IMR-90 (cell line): ENCODE results near the gene ZNF335. TPM values are rescaled to one million over a fixed set of nuclear protein-coding genes. Genes with fewer than 3 reads are reported as not detected.

Experiments used
- ATAC-seq: fragments of 200-7000 bp; cut with Tn5 transposase; 2 replicates; pipeline ENCODE4 v1.9.1; 2020; ENCODE audit warnings: low read depth, mild to moderate bottlenecking, moderate library complexity
- BruUV-seq: library from RNA; stranded (reverse); fragments of 400-500 nt; replicated peaks from 2 replicates; lab custom pipeline; 2021; lab: Mats Ljungman, UMichigan
- CTCF ChIA-PET: fragments of 300-600 bp; formaldehyde crosslinking; extraction: SDS; loops from one replicate; lab custom pipeline; 2021; ENCODE audit warnings: antibody characterized with exemption; lab: Yijun Ruan, JAX
- POLR2A ChIA-PET: fragments of 300-600 bp; sonication (Branson Sonifier 250); formaldehyde crosslinking; loops from one replicate; lab custom pipeline; 2022; ENCODE audit warnings: antibody characterized with exemption; ENCODE audit not compliant: unreplicated experiment; lab: Charles Lee
- DNase-seq: peaks from one replicate; pipeline ENCODE4 v3.0.0; 2013
- H2AFZ ChIP-seq: replicated peaks from 2 replicates; pipeline ENCODE3; 2013; ENCODE audit warnings: low read length, mild to moderate bottlenecking; ENCODE audit not compliant: poor library complexity
- H2AK5ac ChIP-seq: 2 replicates; pipeline ENCODE4 v1.6.1; 2013; ENCODE audit warnings: low read depth, low read length, inconsistent platforms
- H2AK9ac ChIP-seq: replicated peaks from 2 replicates; pipeline ENCODE3; 2013; ENCODE audit warnings: mild to moderate bottlenecking, low read depth, low read length, moderate library complexity; ENCODE audit not compliant: poor library complexity
- H2BK120ac ChIP-seq: 2 replicates; pipeline ENCODE4 v1.6.1; 2013; ENCODE audit warnings: low read depth, low read length, inconsistent platforms
- H2BK15ac ChIP-seq: 3 replicates; pipeline ENCODE4 v1.6.1; 2013; ENCODE audit warnings: low read depth, low read length, inconsistent platforms
- H2BK20ac ChIP-seq: 2 replicates; pipeline ENCODE4 v1.6.1; 2013; ENCODE audit warnings: low read depth, mild to moderate bottlenecking, inconsistent platforms, low read length, moderate library complexity
- H2BK5ac ChIP-seq: 2 replicates; pipeline ENCODE4 v1.6.1; 2013; ENCODE audit warnings: mild to moderate bottlenecking, low read depth, low read length, inconsistent platforms; ENCODE audit not compliant: poor library complexity, severe bottlenecking
- H3K14ac ChIP-seq: replicated peaks from 2 replicates; pipeline ENCODE4 v1.6.1; 2013; ENCODE audit warnings: low read depth, low read length, inconsistent platforms
- H3K18ac ChIP-seq: 2 replicates; pipeline ENCODE4 v1.6.1; 2013; ENCODE audit warnings: low read depth, low read length, control low read depth
- H3K23ac ChIP-seq: 2 replicates; pipeline ENCODE4 v1.6.1; 2013; ENCODE audit warnings: low read depth, low read length, inconsistent platforms
- H3K27ac ChIP-seq: 2 replicates; pipeline ENCODE4 v1.5.1; 2013; ENCODE audit warnings: mild to moderate bottlenecking, control low read depth, low read length; ENCODE audit not compliant: insufficient read depth
- H3K27me3 ChIP-seq: 2 replicates; pipeline ENCODE4 v1.6.1; 2013; ENCODE audit warnings: low read length; ENCODE audit not compliant: control insufficient read depth, insufficient read depth
- H3K36me3 ChIP-seq: 2 replicates; pipeline ENCODE4 v1.6.1; 2013; ENCODE audit warnings: low read length, mixed read lengths; ENCODE audit not compliant: control insufficient read depth, insufficient read depth
- H3K4ac ChIP-seq: 2 replicates; pipeline ENCODE4 v1.6.1; 2013; ENCODE audit warnings: low read depth, low read length, inconsistent platforms
- H3K4me1 ChIP-seq: 2 replicates; pipeline ENCODE4 v1.6.1; 2013; ENCODE audit warnings: low read length, mixed read lengths; ENCODE audit not compliant: control insufficient read depth, insufficient read depth
- H3K4me2 ChIP-seq: 2 replicates; pipeline ENCODE4 v1.6.1; 2013; ENCODE audit warnings: low read depth, mild to moderate bottlenecking, control low read depth, low read length, moderate library complexity
- H3K4me3 ChIP-seq: 2 replicates; pipeline ENCODE4 v1.5.1; 2013; ENCODE audit warnings: low read depth, mild to moderate bottlenecking, control low read depth, low read length, moderate library complexity; ENCODE audit not compliant: insufficient read depth
- H3K56ac ChIP-seq: 2 replicates; pipeline ENCODE4 v1.6.1; 2013; ENCODE audit warnings: low read length, inconsistent platforms; ENCODE audit not compliant: insufficient read depth; ENCODE audit errors: extremely low read depth
- H3K79me1 ChIP-seq, 2 experiments: 2 replicates each; pipeline ENCODE4 v1.6.1; 2013; ENCODE audit warnings: low read length in 2 of 2, inconsistent platforms in 1 of 2, low read depth in 1 of 2
- H3K9ac ChIP-seq: 2 replicates; pipeline ENCODE4 v1.6.1; 2013; ENCODE audit warnings: low read depth, low read length, control low read depth
- H3K9me1 ChIP-seq: 2 replicates; pipeline ENCODE4 v1.6.1; 2013; ENCODE audit warnings: low read length, inconsistent platforms; ENCODE audit not compliant: insufficient read depth
- H3K9me3 ChIP-seq: 2 replicates; pipeline ENCODE4 v1.6.1; 2013; ENCODE audit warnings: low read length; ENCODE audit not compliant: control insufficient read depth, insufficient read depth
- H4K20me1 ChIP-seq: 2 replicates; pipeline ENCODE4 v1.6.1; 2013; ENCODE audit warnings: low read length, inconsistent platforms; ENCODE audit not compliant: insufficient read depth
- H4K5ac ChIP-seq: 2 replicates; pipeline ENCODE4 v1.6.1; 2013; ENCODE audit warnings: mild to moderate bottlenecking, low read depth, low read length, control low read depth
- H4K8ac ChIP-seq, 2 experiments: 2 replicates each; pipeline ENCODE4 v1.6.1; 2013; ENCODE audit warnings: low read depth in 2 of 2, low read length in 2 of 2, control low read depth in 1 of 2, inconsistent platforms in 1 of 2
- H4K91ac ChIP-seq: 2 replicates; pipeline ENCODE4 v1.6.1; 2013; ENCODE audit warnings: low read depth, low read length, inconsistent platforms; ENCODE audit not compliant: insufficient read depth
- BHLHE40 ChIP-seq: fragments of 150-350 bp; IDR thresholded peaks from 2 replicates; pipeline ENCODE4 v1.6.1; 2016; ENCODE audit warnings: mild to moderate bottlenecking, low read depth, low read length
- CEBPB ChIP-seq: IDR thresholded peaks from 2 replicates; pipeline ENCODE4 v1.6.1; 2012; ENCODE audit warnings: low read depth, low read length, improper control_type of control experiment
- CHD1 ChIP-seq: IDR thresholded peaks from 2 replicates; pipeline ENCODE4 v1.6.1; 2012; ENCODE audit warnings: low read depth, low read length, improper control_type of control experiment
- CTCF ChIP-seq: conservative IDR thresholded peaks from 2 replicates; pipeline ENCODE4 v1.5.1; 2012; ENCODE audit warnings: mild to moderate bottlenecking, low read depth, low read length, improper control_type of control experiment
- ELK1 ChIP-seq: fragments of 150-350 bp; IDR thresholded peaks from 2 replicates; pipeline ENCODE4 v1.6.1; 2016; ENCODE audit warnings: low read depth, mild to moderate bottlenecking, low read length, moderate library complexity, borderline replicate concordance
- FOS ChIP-seq: fragments of 150-350 bp; IDR thresholded peaks from 2 replicates; pipeline ENCODE4 v1.6.1; 2016; ENCODE audit warnings: low read depth, low read length
- MAFK ChIP-seq: IDR thresholded peaks from 2 replicates; pipeline ENCODE4 v1.6.1; 2012; ENCODE audit warnings: low read depth, low read length, improper control_type of control experiment
- MAZ ChIP-seq: IDR thresholded peaks from 2 replicates; pipeline ENCODE4 v1.6.1; 2012; ENCODE audit warnings: low read depth, mild to moderate bottlenecking, low read length, improper control_type of control experiment, moderate library complexity, borderline replicate concordance
- MXI1 ChIP-seq: IDR thresholded peaks from 2 replicates; pipeline ENCODE4 v1.6.1; 2012; ENCODE audit warnings: low read depth, mild to moderate bottlenecking, low read length, moderate library complexity, borderline replicate concordance
- NFE2L2 ChIP-seq: fragments of 150-350 bp; IDR thresholded peaks from 2 replicates; pipeline ENCODE4 v1.6.1; 2016; ENCODE audit warnings: low read depth, mild to moderate bottlenecking, low read length
- RAD21 ChIP-seq: IDR thresholded peaks from 2 replicates; pipeline ENCODE4 v1.6.1; 2012; ENCODE audit warnings: low read length, improper control_type of control experiment
- RFX5 ChIP-seq: IDR thresholded peaks from 2 replicates; pipeline ENCODE4 v1.8.0; 2012; ENCODE audit warnings: low read depth, mild to moderate bottlenecking, low read length, moderate library complexity
- SMC3 ChIP-seq: fragments of 150-350 bp; IDR thresholded peaks from 2 replicates; pipeline ENCODE4 v1.6.1; 2016; ENCODE audit warnings: low read depth, mild to moderate bottlenecking, antibody characterized with exemption, low read length, moderate library complexity
- WGBS, 2 experiments: methylation state at CpG; one replicate each; pipeline versions ENCODE4 v1.1.5 to v1.1.7; 2013; ENCODE audit warnings: missing lambda C conversion rate in 2 of 2; ENCODE audit not compliant: insufficient read length in 1 of 2; ENCODE audit errors: extremely low coverage in 2 of 2; 5-methylcytosine and 5-hydroxymethylcytosine counted together
- dilution Hi-C: fragments of 300-500 bp; cut with HindIII; formaldehyde crosslinking; loops from one replicate; pipeline ENCODE4 v1.14.3; 2018; ENCODE audit warnings: low sequenced_read_pairs; ENCODE audit not compliant: unreplicated experiment
- in situ Hi-C: fragments of 300-500 bp; cut with MboI; formaldehyde crosslinking; loops from 3 replicates; pipeline ENCODE4 v1.14.3; 2019; ENCODE audit warnings: low sequenced_read_pairs, inconsistent platforms, mixed read lengths
- intact Hi-C: fragments of 100-400 bp; cut with micrococcal nuclease; formaldehyde crosslinking; loops from 2 replicates; pipeline ENCODE4 v1.10.0; 2022
- polyA plus RNA-seq, 3 experiments: library from polyadenylated mRNA; depleted of rRNA; stranded (reverse); fragments of >200 nt; gene quantifications; 2 replicates each; pipeline ENCODE4 v1.2.3, GENCODE V29; 2012; ENCODE audit warnings: low replicate concordance in 1 of 3
- total RNA-seq: library from RNA; depleted of rRNA; stranded (reverse); fragments of >200 nt; gene quantifications from 2 replicates; pipeline ENCODE4 v1.2.3, GENCODE V29; 2012
- TF ChIP-seq, protein P1 (sequence below): fragments of 150-350 bp; IDR thresholded peaks from 2 replicates; pipeline ENCODE4 v1.6.1; 2017; ENCODE audit warnings: mild to moderate bottlenecking, antibody characterized with exemption, low read length, low read depth

ZNF335 gene
- total and polyA plus RNA-seq, 2 of the 4 experiments (the other 2 are of a cell fraction), result 11.8 to 17.8 TPM

DNA sequence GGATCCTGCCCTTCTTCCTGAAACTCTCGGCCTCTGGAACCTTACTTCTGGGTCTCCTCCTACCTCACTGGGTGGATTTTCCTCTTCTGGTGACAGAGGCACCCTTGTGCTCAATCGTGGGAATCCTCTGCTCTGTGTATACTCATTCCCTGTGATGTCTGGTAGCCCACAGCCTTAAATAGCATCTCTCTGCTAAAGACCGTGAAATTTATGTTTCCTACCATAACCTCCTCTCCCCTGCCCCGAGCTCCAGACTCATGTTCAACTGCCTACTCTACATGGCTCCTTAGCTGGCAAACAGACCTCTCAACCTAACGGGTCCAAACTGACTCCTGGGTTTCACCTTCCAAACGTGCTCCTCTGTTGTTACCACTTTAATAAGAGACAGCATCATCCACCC is 46.6 kb upstream of the ZNF335 start:
- in situ Hi-C loops, result no loop called here
- Histone ChIP-seq H4K8ac (no peak overlapping the region), H3K36me3 (no peaks in the 10 kb centered on the region), H3K56ac (no peak overlapping the region), H4K20me1 (no peaks in the 10 kb centered on the region), H2BK20ac (no peak overlapping the region), H3K9ac (no peak overlapping the region), H3K18ac (no peak overlapping the region), H2AFZ (no peak overlapping the region), H2AK9ac (no peak overlapping the region), H4K5ac (no peak overlapping the region), H3K23ac (no peak overlapping the region), H2BK15ac (no peak overlapping the region), H3K4me3 (no peak overlapping the region), H2BK120ac (no peak overlapping the region), H3K79me1 (no peaks in the 10 kb centered on the region), H3K4me1 (no peaks in the 10 kb centered on the region), H3K9me1 (no peaks in the 10 kb centered on the region), H4K91ac (no peak overlapping the region), H2BK5ac (no peak overlapping the region), H3K9me3 (no peaks in the 10 kb centered on the region), H3K4me2 (no peak overlapping the region), H2AK5ac (no peak overlapping the region), H3K27ac (no peak overlapping the region), H3K27me3 (peaks cover 46% of the 10 kb centered on the region), H3K14ac (no peak overlapping the region), H3K4ac (no peak overlapping the region)
- 41% methylated on average over 5 of the region's 6 CpGs; no CpG with 5 or more reads in 1 of the 2 experiments for WGBS, 2 experiments
- ATAC-seq, result no peak
- dilution Hi-C loops, result no loop called here
- ChIA-PET POLR2A (no interaction called here), CTCF (no interaction called here)
- BruUV-seq, result no TSS peak
- no peak for TF ChIP-seq CHD1
- no peak for TF ChIP-seq MXI1
- TF ChIP-seq ELK1, result no peak
- TF ChIP-seq CEBPB, result no peak
- TF ChIP-seq FOS, result no peak
- TF ChIP-seq MAFK, result no peak
- no peak for TF ChIP-seq RAD21
- TF ChIP-seq, protein P1, sequence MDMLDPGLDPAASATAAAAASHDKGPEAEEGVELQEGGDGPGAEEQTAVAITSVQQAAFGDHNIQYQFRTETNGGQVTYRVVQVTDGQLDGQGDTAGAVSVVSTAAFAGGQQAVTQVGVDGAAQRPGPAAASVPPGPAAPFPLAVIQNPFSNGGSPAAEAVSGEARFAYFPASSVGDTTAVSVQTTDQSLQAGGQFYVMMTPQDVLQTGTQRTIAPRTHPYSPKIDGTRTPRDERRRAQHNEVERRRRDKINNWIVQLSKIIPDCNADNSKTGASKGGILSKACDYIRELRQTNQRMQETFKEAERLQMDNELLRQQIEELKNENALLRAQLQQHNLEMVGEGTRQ, result no peak
- TF ChIP-seq MAZ, result no peak
- no peak for TF ChIP-seq NFE2L2
- TF ChIP-seq CTCF, result no peak
- no peak for TF ChIP-seq SMC3
- no peak for TF ChIP-seq RFX5
- TF ChIP-seq BHLHE40, result no peak
- intact Hi-C loops, result loop anchor here (10.0 kb wide), 1 partner anchor 474 kb away; the partner anchor contains the start of gene EPPIN
- DNase-seq, result no peak
